HG03460 (cell line): Measurements from ENCODE around the gene APMAP.
A peak's percentile ranks its signal among the peaks of the same experiment; 100 is the strongest.
"Not testable (repeated sequence)": the region's sequence is repeated elsewhere in the genome, so short reads cannot be mapped to it uniquely, and the experiment has no call there.

ENCODE experiments used
- ATAC-seq: cut with Tn5 transposase; IDR thresholded peaks from one replicate; pipeline ENCODE4 v1.9.1; 2021; ENCODE audit not compliant: unreplicated experiment

APMAP gene

DNA sequence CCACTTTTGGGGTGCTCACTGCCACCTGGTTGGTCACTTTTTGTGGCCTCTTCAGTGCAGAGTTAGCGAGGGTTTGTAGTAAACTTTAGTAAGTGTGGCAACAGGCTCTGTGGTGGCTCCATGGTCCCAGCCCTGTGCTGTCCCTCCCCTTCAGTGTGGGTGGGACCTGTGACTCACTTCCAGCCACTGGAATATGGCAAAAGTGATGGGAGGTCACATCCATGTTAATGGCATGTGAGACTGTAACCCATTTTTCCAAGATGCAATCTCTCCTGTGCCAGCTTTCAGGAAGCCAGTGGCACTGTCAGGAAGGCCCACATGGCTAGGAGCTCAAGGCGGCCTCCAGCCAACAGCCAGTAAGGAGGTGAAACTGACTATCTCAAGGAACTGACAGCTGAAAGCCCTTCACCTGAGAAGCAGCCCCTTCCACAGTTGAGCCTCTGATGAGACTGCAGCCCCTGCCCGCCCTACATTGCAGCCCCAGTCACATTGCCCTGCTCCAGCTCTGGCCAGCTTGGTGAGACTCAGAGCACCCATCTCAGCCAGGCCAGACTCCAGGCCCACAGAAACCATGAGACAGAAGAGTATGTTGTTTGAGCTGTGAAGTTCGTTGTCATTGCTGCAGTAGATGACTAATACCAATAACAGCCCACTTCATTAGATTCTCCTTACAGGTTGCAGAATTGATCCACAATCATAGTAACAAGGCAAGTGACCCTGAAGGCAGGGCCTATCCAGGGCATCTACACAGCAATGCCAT is 56.6 kb downstream of the APMAP start:
- ATAC-seq: no peak

- no peak for ATAC-seq
Measured at GRCh38 chr20:24935140-24935539, 57.4 kb downstream of the APMAP start.

- no peak for ATAC-seq
Measured at GRCh38 chr20:24934716-24935115, 57.8 kb downstream of the APMAP start.

DNA sequence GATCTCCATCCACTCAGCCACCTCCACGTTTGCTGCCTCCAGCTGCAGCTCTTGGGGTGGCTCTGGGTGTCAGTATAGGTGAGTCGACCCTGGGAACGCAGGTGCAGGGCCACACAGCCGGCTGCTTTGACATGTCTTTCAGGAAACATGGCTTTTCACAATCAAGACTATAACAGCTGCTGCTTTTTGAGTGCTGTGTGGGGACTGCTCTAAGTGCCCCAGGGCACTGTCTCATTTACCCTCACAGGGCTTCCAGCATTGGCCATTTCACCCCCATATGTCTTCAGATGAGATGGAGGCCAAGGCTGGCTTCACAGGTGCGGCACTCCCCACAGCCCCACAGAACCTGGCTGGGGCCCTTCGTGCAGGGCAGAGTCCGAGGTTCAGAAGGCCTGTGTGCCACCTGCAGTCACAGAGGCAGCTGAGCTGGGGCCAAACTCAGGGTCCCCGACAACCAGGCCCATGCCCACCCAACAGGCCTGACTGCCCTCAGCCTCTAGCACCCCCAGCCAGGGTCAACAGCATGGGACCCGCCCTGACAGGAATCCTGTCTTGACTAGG is 58.4 kb downstream of the APMAP start:
- no peak for ATAC-seq

GRCh38 chr20:24933266-24933908 is 59.2 kb downstream of the APMAP start:
- no peak for ATAC-seq

DNA sequence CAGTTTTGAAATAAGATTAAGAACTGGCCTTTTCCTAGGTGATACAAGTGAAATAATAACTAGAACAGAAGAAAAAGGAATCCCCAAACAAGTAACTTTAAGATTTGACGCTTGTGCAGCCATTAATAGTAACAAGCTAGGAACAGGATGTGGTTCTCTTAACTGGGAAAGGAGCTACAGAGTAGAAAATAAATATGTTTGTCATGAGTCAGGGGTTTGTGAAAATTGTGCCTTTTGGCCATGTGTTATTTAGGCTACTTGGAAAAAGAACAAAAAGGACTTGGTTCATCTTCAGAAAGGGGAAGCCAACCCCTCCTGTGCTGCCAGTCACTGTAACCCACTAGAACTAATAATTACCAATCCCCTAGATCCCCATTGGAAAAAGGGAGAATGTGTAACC is 60.7 kb downstream of the APMAP start:
- ATAC-seq: not testable (repeated sequence)

DNA sequence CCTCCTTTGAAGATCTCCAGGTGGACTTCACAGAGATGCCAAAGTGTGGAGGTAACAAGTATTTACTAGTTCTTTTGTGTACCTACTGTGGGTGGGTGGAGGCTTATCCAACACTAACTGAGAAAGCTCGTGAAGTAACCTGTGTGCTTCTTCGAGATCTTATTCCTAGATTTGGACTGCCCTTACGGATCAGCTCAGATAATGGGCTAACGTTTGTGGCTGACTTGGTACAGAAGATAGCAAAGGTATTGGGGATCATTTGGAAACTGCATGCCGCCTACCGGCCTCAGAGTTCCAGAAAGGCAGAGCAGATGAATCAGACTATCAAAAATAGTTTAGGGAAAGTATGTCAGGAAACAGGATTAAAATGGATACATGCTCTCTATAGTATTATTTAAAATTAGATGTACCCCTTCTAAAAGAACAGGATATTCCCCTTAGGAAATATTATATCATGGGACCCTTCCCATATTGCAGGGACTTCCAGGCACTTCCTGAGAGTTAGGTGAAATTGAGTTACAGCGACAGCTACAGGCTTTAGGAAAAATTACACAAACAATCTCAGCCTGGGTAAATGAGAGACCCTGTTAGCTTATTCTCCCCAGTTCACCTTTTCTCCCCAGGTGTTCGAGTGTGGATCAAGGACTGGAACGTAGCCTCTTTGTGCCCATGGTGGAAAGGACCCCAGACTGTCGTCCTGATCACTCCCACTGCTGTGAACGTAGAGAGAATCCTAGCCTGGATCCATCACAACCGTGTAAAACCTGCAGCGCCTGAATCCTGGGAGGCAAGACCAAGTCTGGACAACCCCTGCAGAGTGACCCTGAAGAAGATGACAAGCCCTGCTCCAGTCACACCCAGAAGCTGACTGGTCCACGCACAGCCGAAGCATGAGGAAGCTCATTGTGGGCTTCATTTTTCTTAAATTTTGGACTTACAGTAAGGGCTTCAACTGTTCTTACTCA is 61.5 kb downstream of the APMAP start:
- ATAC-seq: not testable (repeated sequence)

DNA sequence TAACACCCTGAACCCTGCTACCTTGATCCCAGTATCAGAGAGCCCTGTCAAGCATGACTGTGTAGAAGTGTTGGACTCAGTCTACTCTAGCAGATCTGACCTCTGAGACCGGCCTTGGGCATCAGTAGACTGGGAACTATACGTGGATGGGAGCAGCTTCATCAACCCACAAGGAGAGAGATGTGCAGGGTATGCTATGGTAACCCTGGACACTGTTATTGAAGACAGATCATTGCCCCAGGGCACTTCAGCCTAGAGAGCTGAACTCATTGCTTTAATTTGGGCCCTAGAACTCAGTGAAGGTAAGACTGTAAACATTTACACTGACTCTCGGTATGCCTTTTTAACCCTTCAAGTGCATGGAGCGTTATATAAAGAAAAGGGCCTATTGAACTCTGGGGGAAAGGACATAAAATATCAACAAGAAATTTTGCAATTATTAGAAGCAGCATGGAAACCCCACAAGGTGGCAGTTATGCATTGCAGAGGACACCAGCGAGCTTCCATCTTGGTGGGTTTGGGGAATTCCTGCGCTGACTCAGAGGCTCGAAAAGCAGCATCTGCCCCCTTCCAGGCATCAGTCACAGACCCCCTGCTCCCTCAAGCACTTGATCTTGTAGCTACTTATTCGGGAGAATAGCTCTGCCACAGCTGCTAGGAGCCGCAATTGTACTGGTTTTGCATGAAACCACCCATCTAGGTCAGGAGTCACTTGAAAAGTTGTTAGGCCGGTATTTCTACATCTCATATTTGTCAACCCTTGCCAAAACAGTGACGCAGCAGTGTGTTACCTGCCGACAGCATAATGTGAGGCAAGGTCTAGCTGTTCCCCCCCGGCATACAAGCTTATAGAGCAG is 62.5 kb downstream of the APMAP start:
- ATAC-seq: not testable (repeated sequence)

DNA sequence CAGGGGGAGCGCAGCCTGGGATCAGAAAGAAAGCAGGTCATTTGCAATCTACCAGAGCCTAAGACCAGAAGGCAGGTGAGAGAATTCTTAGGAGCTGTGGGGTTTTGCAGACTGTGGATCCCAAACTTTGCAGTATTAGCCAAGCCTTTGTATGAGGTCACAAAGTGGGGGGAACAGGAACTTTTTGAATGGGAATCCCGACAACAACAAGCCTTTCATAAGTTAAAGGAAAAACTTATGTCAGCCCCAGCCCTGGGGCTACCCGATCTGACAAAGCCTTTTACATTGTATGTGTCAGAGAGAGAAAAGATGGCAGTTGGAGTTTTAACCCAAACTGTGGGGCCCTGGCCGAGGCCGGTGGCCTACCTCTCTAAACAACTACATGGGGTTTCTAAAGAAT is 63.3 kb downstream of the APMAP start:
- ATAC-seq: not testable (repeated sequence)

GRCh38 chr20:24920706-24921105 is 71.8 kb downstream of the APMAP start:
- ATAC-seq: not testable (repeated sequence)

- ATAC-seq: not testable (repeated sequence)
Measured at GRCh38 chr20:24919665-24920064, 72.9 kb downstream of the APMAP start.

GRCh38 chr20:24918579-24919566 is 73.7 kb downstream of the APMAP start:
- ATAC-seq: no peak

DNA sequence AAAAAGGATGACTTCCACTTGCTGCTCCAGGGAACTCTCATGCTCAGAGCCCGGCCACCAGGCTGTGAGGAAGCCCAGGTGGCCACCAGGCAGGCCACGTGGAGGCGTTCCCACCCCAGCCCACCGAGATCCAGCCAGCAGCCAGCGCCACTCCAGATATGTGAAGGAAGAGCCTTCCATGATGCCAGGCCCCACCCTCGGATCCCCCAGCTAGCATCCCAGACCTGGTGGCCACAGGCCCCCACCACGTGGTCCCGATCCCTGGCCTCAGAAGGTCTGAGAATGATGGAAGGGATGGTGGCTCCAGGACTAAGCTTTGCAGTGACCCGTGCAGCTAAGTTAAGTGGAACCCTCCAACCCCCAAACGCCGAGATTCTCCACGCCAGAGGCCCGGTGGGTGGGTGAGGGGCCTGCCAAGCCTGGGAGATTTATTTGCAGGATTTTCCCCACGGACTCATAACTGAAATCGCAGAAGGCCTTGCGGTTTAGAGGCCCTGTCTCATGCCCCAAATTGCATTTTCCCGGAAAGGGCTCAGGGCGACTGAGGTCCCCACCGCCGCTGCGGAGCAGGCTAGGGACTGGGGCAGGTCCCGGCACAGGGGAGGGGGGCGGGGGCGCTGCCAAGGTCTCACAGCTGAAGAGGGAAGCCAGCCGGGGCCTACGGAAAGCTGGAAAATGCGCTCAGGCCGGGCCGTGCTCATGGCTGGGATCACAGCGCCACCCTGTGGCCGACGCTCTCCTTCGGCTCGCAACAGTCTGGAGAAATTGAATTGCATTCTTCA is 74.6 kb downstream of the APMAP start:
- ATAC-seq: peak; percentile 83

DNA sequence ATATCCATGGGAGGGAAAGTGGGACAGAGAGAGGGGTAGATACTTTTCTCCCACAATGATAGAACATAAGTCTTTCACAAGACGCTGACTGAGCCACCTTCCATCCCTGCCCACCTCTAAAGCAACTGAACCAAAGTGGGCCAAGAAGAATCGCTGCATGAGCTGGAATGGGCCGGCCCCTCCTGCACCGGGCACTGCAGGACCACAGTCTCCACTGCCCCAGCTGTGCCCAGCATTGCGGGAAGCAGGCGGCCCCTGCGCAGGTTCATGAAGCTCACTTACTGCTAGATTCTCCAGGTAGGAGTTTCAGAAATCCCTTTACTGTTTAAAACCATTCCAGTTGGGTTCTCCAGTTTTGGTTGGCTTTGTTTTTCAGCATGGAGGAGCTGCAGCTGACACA is 75.5 kb downstream of the APMAP start:
- ATAC-seq: no peak

DNA sequence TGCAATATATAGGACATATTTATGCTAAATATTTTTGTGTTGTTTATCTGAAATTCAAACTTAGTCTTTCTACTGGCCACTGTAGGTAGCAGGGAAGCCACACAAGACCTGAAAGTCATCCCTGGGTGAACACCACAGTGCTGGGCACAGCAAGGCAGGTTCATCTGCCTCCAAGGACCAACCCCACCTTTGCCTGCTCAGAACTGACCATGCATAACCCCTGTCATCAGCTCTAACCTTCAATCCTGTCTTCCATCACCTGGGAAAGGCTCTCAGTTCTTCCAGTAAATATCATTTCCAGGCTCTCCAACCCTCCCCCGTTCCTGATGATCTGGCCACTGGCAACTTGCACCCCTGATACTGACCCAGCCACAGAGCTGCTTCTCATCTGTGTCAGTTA is 76.1 kb downstream of the APMAP start:
- no peak for ATAC-seq

DNA sequence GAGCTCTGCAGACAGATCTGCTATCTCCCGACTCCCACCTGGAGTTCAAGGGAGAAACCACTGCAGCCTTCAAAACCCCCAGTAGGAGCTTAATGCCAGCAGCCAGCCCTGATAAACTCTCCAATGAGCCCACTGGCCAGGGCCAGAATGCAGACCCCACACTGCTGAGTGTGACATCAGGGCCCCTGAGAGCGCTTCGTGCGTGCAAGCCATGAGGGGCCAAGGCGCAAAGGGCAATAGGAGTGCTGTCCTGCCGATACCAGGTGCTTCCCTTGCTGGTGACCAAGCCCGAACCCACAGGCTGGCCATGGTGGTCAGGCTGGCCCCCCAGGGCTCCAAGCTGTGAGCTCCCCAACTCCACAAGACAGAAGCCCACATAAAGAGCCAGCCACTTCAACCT is 76.7 kb downstream of the APMAP start:
- ATAC-seq: no peak

- ATAC-seq: no peak
Measured at GRCh38 chr20:24915440-24915839, 77.1 kb downstream of the APMAP start.
